Urinary bladder (tissue), 4 donors: ENCODE measurements around the gene EXOC4. TPM values are rescaled to one million over a fixed set of nuclear protein-coding genes. Genes with fewer than 3 reads are reported as not detected.

ENCODE experiments used
- DNase-seq: peaks from one replicate; pipeline ENCODE4 v3.0.0-alpha.2; 2015; ENCODE audit errors: extremely low spot score
- H3K27ac ChIP-seq: one replicate; pipeline ENCODE4 v1.5.1; 2013; ENCODE audit warnings: low read depth, mild to moderate bottlenecking, moderate library complexity
- H3K36me3 ChIP-seq: one replicate; pipeline ENCODE4 v1.6.1; 2013; ENCODE audit warnings: mild to moderate bottlenecking, moderate library complexity; ENCODE audit not compliant: insufficient read depth
- H3K4me1 ChIP-seq: one replicate; pipeline ENCODE4 v1.6.1; 2013; ENCODE audit warnings: mild to moderate bottlenecking, moderate library complexity; ENCODE audit not compliant: insufficient read depth
- H3K4me3 ChIP-seq: one replicate; pipeline ENCODE4 v1.5.1; 2013; ENCODE audit warnings: low read depth, low read length
- WGBS: extraction: QIAGEN DNeasy Blood & Tissue Kit; methylation state at CpG from one replicate; pipeline ENCODE4 v1.1.7; 2013; 5-methylcytosine and 5-hydroxymethylcytosine counted together
- polyA plus RNA-seq: library from polyadenylated mRNA; stranded (reverse); fragments of 200-250 nt; gene quantifications from one replicate; pipeline ENCODE4 v1.2.3, GENCODE V29; 2013
- total RNA-seq: library from RNA; depleted of rRNA; stranded (reverse); fragments of >200 nt; gene quantifications from one replicate; pipeline ENCODE4 v1.2.3, GENCODE V29; 2014
- donor health status: healthy with polysubstance abuse.
- donor health status: healthy.

The EXOC4 gene
- total and polyA plus RNA-seq, 2 donors = 31.0 to 163 TPM

- WGBS = 95% methylated on average over 4 of the region's 4 CpGs
Measured at GRCh38 chr7:133910761-133911160, 657.9 kb downstream of the EXOC4 start.

GRCh38 chr7:133911724-133912123 lies 658.8 kb downstream of the EXOC4 start:
- 96% methylated on average over 2 of the region's 2 CpGs for WGBS
- no peak overlapping the region for H3K27ac ChIP-seq
- H3K36me3 ChIP-seq = no peaks in the 10 kb centered on the region
- no peaks in the 10 kb centered on the region for H3K4me1 ChIP-seq
- no peak for DNase-seq
- H3K4me3 ChIP-seq = no peak overlapping the region

More at GRCh38 chr7:133910761-133911160, 657.9 kb downstream of the EXOC4 start:
- DNase-seq = no peak
- Histone ChIP-seq H3K4me3 (no peak overlapping the region), H3K36me3 (no peaks in the 10 kb centered on the region), H3K4me1 (no peaks in the 10 kb centered on the region), H3K27ac (no peak overlapping the region)

GRCh38 chr7:133912916-133913697 lies 660.2 kb downstream of the EXOC4 start:
- DNase-seq = no peak

GRCh38 chr7:133916621-133917020 lies 663.7 kb downstream of the EXOC4 start:
- no peak overlapping the region for H3K27ac ChIP-seq
- WGBS = 96% methylated on average over 3 of the region's 3 CpGs
- no peaks in the 10 kb centered on the region for H3K4me1 ChIP-seq
- H3K36me3 ChIP-seq = peaks cover 2% of the 10 kb centered on the region
- no peak for DNase-seq
- no peak overlapping the region for H3K4me3 ChIP-seq

More at GRCh38 chr7:133912916-133913697, 660.2 kb downstream of the EXOC4 start:
- Histone ChIP-seq H3K27ac (no peak overlapping the region), H3K4me3 (no peak overlapping the region), H3K4me1 (no peaks in the 10 kb centered on the region), H3K36me3 (no peaks in the 10 kb centered on the region)
- 94% methylated on average over 2 of the region's 2 CpGs for WGBS

- peaks cover 2% of the 10 kb centered on the region for H3K36me3 ChIP-seq
- no peak overlapping the region for H3K4me3 ChIP-seq
- no peak overlapping the region for H3K27ac ChIP-seq
- DNase-seq = no peak
- H3K4me1 ChIP-seq = no peaks in the 10 kb centered on the region
Measured at GRCh38 chr7:133919810-133920209, 666.9 kb downstream of the EXOC4 start.

- Histone ChIP-seq H3K36me3 (peaks cover 2% of the 10 kb centered on the region), H3K27ac (no peak overlapping the region), H3K4me1 (no peaks in the 10 kb centered on the region), H3K4me3 (no peak overlapping the region)
- no peak for DNase-seq
Measured at GRCh38 chr7:133921635-133922182, 668.8 kb downstream of the EXOC4 start.

- H3K4me3 ChIP-seq = no peak overlapping the region
- peaks cover 1% of the 10 kb centered on the region for H3K36me3 ChIP-seq
- H3K4me1 ChIP-seq = no peaks in the 10 kb centered on the region
- H3K27ac ChIP-seq = no peak overlapping the region
- no peak for DNase-seq
- 93% methylated on average over 4 of the region's 4 CpGs for WGBS
Measured at GRCh38 chr7:133923974-133924373, 671.1 kb downstream of the EXOC4 start.

- Histone ChIP-seq H3K4me1 (no peaks in the 10 kb centered on the region), H3K36me3 (no peaks in the 10 kb centered on the region), H3K4me3 (no peak overlapping the region), H3K27ac (no peak overlapping the region)
- 67% methylated on average over 1 of the region's 1 CpG for WGBS
- no peak for DNase-seq
Measured at GRCh38 chr7:133931053-133931452, 678.2 kb downstream of the EXOC4 start.

GRCh38 chr7:133932591-133932990 lies 679.7 kb downstream of the EXOC4 start:
- 48% methylated on average over 1 of the region's 1 CpG for WGBS
- DNase-seq = no peak
- Histone ChIP-seq H3K4me3 (no peak overlapping the region), H3K27ac (no peak overlapping the region), H3K36me3 (no peaks in the 10 kb centered on the region), H3K4me1 (no peaks in the 10 kb centered on the region)

GRCh38 chr7:133934262-133934976 lies 681.5 kb downstream of the EXOC4 start:
- Histone ChIP-seq H3K4me1 (no peaks in the 10 kb centered on the region), H3K4me3 (no peak overlapping the region), H3K27ac (no peak overlapping the region), H3K36me3 (no peaks in the 10 kb centered on the region)
- no peak for DNase-seq
- 55% methylated on average over 9 of the region's 9 CpGs for WGBS

GRCh38 chr7:133934977-133935330 lies 682.1 kb downstream of the EXOC4 start:
- 83% methylated on average over 2 of the region's 2 CpGs for WGBS
- no peak overlapping the region for H3K4me3 ChIP-seq

GRCh38 chr7:133936074-133936473 lies 683.2 kb downstream of the EXOC4 start:
- H3K36me3 ChIP-seq = no peaks in the 10 kb centered on the region
- WGBS = 53% methylated on average over 7 of the region's 7 CpGs
- DNase-seq = no peak

More at GRCh38 chr7:133934977-133935330, 682.1 kb downstream of the EXOC4 start:
- Histone ChIP-seq H3K36me3 (no peaks in the 10 kb centered on the region), H3K27ac (no peak overlapping the region), H3K4me1 (no peaks in the 10 kb centered on the region)
- no peak for DNase-seq

GRCh38 chr7:133937786-133938185 lies 684.9 kb downstream of the EXOC4 start:
- Histone ChIP-seq H3K4me3 (no peak overlapping the region), H3K27ac (no peak overlapping the region), H3K4me1 (no peaks in the 10 kb centered on the region), H3K36me3 (no peaks in the 10 kb centered on the region)
- no peak for DNase-seq
- 93% methylated on average over 6 of the region's 6 CpGs for WGBS

More at GRCh38 chr7:133936074-133936473, 683.2 kb downstream of the EXOC4 start:
- H3K4me1 ChIP-seq = no peaks in the 10 kb centered on the region
- H3K27ac ChIP-seq = no peak overlapping the region
- H3K4me3 ChIP-seq = no peak overlapping the region

GRCh38 chr7:133940368-133940767 lies 687.5 kb downstream of the EXOC4 start:
- DNase-seq = no peak
- Histone ChIP-seq H3K4me3 (no peak overlapping the region), H3K27ac (no peak overlapping the region), H3K4me1 (no peaks in the 10 kb centered on the region), H3K36me3 (no peaks in the 10 kb centered on the region)
- 87% methylated on average over 1 of the region's 1 CpG for WGBS
